ENCODE results near the gene ASB1.

DNA sequence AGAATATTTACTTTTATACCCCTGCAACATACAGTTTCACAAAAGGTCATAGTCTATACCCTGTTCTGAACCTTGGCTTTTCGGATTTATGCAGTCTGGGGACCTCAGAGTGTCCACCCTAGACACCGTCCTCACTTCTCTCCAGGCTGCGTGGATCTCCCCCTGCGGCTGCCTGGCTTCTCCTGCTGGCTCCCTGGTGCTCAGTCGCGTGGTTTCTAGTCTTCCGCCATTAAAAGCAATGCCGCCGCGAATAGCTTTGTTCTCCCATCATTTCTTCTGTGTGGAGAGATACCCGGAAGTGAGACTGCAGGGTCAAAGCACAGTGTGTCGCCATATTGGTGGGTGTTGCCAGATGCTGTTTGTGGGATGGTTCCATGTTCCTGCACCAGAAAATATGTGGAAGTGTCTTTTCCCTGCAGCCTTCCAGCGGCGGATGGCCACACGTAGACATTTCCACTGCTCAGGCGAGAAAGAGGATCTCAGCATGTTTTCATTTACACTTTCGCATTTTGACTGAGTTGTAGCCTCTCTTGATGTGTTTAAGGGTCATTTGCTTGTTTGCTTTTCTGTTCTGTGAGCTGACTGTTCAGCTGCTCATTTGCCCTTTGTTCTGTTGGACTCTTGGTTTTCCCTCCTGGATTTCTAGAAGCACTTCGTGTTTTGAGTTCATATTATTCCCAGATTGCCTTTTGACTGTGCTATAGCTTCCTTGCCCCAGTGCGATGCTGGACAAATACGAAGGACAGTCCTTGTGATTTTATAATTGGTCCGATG lies 22.9 kb upstream of the ASB1 start:
- TF ChIP-seq ZBTB8A (CRISPR knock-in tag; IDR thresholded peaks at IDR 0.05; ENCODE audit: borderline replicate concordance, low read depth) (no peak), ZBTB49 (CRISPR knock-in tag; IDR thresholded peaks at IDR 0.05; ENCODE audit: borderline replicate concordance) (no peak)
- TF ChIP-seq, protein P1, sequence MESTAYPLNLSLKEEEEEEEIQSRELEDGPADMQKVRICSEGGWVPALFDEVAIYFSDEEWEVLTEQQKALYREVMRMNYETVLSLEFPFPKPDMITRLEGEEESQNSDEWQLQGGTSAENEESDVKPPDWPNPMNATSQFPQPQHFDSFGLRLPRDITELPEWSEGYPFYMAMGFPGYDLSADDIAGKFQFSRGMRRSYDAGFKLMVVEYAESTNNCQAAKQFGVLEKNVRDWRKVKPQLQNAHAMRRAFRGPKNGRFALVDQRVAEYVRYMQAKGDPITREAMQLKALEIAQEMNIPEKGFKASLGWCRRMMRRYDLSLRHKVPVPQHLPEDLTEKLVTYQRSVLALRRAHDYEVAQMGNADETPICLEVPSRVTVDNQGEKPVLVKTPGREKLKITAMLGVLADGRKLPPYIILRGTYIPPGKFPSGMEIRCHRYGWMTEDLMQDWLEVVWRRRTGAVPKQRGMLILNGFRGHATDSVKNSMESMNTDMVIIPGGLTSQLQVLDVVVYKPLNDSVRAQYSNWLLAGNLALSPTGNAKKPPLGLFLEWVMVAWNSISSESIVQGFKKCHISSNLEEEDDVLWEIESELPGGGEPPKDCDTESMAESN (CRISPR knock-in tag; conservative IDR thresholded peaks at IDR 0.05), result no peak

All from HepG2 (cell line).